ENCODE results near the gene CRB1. TPM values are rescaled to one million over a fixed set of nuclear protein-coding genes. Genes with fewer than 3 reads are reported as not detected.

CRB1 gene
- total and polyA plus RNA-seq, 12 donors: 0.04 to 1.5 (median 0.42) TPM; not detected in 2

DNA sequence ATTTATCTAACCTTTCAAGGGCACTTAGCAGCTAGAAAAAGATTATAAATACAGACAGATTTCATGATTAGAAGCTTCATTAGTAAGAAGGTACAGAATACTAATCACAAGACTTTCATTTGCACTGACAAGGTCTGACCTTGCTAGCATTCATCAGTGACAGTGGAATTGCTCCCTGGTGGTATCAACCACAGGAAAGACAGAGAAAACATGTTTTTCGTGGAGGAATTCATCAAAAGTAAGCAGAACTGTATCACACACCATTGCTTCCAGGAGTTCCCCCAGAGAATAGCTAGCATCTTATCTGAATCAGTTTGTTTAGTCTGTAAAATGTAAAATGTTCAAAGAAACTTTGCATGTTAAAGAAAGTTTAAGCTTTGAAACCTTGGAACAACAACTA is 20.6 kb upstream of the CRB1 start:
- no peaks in the 10 kb centered on the region for H3K27me3 ChIP-seq
- H3K27ac ChIP-seq: no peak overlapping the region
- no peak for ATAC-seq
- 26 to 34% methylated on average over 1 of the region's 1 CpG for WGBS, 2 donors
- TF ChIP-seq, protein P1, sequence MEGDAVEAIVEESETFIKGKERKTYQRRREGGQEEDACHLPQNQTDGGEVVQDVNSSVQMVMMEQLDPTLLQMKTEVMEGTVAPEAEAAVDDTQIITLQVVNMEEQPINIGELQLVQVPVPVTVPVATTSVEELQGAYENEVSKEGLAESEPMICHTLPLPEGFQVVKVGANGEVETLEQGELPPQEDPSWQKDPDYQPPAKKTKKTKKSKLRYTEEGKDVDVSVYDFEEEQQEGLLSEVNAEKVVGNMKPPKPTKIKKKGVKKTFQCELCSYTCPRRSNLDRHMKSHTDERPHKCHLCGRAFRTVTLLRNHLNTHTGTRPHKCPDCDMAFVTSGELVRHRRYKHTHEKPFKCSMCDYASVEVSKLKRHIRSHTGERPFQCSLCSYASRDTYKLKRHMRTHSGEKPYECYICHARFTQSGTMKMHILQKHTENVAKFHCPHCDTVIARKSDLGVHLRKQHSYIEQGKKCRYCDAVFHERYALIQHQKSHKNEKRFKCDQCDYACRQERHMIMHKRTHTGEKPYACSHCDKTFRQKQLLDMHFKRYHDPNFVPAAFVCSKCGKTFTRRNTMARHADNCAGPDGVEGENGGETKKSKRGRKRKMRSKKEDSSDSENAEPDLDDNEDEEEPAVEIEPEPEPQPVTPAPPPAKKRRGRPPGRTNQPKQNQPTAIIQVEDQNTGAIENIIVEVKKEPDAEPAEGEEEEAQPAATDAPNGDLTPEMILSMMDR (IDR thresholded peaks at IDR 0.05): no peak
- H3K36me3 ChIP-seq: no peaks in the 10 kb centered on the region
- intact Hi-C loops (cut with DNase I): no loop called here
- H3K4me1 ChIP-seq: no peaks in the 10 kb centered on the region
- DNase-seq: no peak
- no peak overlapping the region for H3K4me3 ChIP-seq
- H3K9me3 ChIP-seq: peaks cover 0 to 17% (median 0%) of the 10 kb centered on the region in 11 donors

DNA sequence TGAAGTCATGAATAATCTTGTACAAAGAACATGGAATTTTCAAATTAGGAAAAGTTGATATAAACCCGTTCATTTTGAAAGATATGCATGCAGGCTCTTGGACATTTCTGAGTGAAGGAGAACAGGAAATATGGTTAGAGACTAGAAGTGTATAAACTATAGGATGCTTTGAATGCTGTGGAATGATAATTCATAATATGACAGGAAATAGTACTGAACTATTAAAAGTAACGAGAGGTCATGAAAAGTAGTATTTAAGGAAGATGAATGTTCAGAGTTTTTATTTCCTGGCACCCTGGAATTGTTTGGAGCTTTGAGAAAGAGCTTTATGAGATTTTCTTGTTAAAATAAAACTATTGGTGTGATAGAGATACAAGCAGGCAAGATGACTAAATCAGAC is 18.7 kb upstream of the CRB1 start:
- no peak overlapping the region for H3K4me3 ChIP-seq
- WGBS, 2 donors: 45 to 54% methylated on average over 2 of the region's 2 CpGs
- no peak overlapping the region for H3K27ac ChIP-seq
- DNase-seq: no peak
- no peaks in the 10 kb centered on the region for H3K27me3 ChIP-seq
- no peak for ATAC-seq
- H3K9me3 ChIP-seq: peaks cover 0 to 5% (median 0%) of the 10 kb centered on the region in 11 donors
- TF ChIP-seq, protein P1 (IDR thresholded peaks at IDR 0.05): no peak
- intact Hi-C loops (cut with DNase I): no loop called here
- H3K36me3 ChIP-seq: no peaks in the 10 kb centered on the region
- no peaks in the 10 kb centered on the region for H3K4me1 ChIP-seq

DNA sequence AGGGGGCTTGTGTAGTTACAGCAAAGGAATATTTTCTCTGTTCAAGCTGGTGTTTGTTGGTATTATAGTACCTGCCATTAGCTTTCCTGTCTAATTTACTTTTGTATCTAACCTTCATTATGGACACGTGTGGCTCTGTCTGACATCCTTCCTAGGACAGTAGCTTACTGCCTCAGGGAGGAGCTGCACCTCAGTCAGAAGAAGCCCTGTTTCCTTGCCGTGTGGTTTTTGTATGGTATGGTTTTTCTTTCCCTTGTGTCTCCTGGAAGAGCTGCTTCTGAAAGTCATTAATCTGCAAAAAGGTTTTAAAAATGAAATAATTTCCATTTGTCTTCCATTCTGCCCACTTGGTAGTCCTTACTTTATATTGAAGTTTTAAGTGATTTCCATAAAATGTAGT is 17.4 kb upstream of the CRB1 start:
- ATAC-seq (no peak), DNase-seq (no peak)
- no peak overlapping the region for H3K27ac ChIP-seq
- no peaks in the 10 kb centered on the region for H3K9me3 ChIP-seq
- no peaks in the 10 kb centered on the region for H3K36me3 ChIP-seq
- 59 to 74% methylated on average over 2 of the region's 2 CpGs for WGBS, 2 donors
- H3K4me3 ChIP-seq: no peak overlapping the region
- TF ChIP-seq, protein P1 (IDR thresholded peaks at IDR 0.05): no peak
- H3K27me3 ChIP-seq: no peaks in the 10 kb centered on the region
- intact Hi-C loops (cut with DNase I): no loop called here
- no peaks in the 10 kb centered on the region for H3K4me1 ChIP-seq

DNA sequence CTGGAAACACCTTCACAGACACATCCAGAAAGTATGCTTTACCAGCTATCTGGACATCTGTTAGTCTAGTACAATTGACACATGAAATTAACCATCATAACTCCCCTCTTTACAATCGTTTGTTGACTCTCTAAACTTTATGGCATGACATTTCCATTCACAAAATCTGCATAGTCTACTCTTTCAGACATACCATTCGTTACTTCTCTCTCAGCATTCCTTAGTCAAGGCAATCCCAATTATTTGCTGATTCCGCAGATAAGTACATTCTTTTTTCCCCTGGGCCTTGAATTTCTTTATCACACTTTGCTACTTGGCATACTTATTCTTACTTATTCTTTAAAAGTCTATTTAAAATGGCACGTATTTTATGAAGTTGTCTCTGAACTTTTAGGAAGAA is 15.1 kb upstream of the CRB1 start:
- intact Hi-C loops (cut with DNase I): no loop called here

More for the DNA sequence above, 15.1 kb upstream of the CRB1 start:
- Histone ChIP-seq H3K9me3 (no peaks in the 10 kb centered on the region), H3K4me3 (no peak overlapping the region), H3K36me3 (no peaks in the 10 kb centered on the region), H3K4me1 (no peaks in the 10 kb centered on the region), H3K27ac (no peak overlapping the region), H3K27me3 (no peaks in the 10 kb centered on the region)
- DNase-seq (no peak), ATAC-seq (no peak)
- 75 to 86% methylated on average over 4 of the region's 4 CpGs for WGBS, 2 donors
- TF ChIP-seq, protein P1 (IDR thresholded peaks at IDR 0.05): no peak

Measured in heart right ventricle (tissue), 16 donors.